Activated B cell treated with CpG ODN at 0.5 μM for 24 hours (primary cell): ENCODE results near the gene SNAI1. TPM values are rescaled to one million over a fixed set of nuclear protein-coding genes. Genes with fewer than 3 reads are reported as not detected.

Experiments
- ATAC-seq: fragments of 200-7000 bp; cut with Tn5 transposase; one replicate; pipeline ENCODE4 v1.10.0; 2021; ENCODE audit warnings: low read depth, mild to moderate bottlenecking, moderate library complexity
- CTCF ChIA-PET: fragments of 350-600 bp; sonication (Branson Sonifier 250); formaldehyde crosslinking; loops from one replicate; lab custom pipeline; 2021; ENCODE audit warnings: antibody characterized with exemption; lab: Charles Lee
- POLR2A ChIA-PET: fragments of 350-600 bp; sonication (Branson Sonifier 250); formaldehyde crosslinking; loops from one replicate; lab custom pipeline; 2021; ENCODE audit warnings: antibody characterized with exemption; lab: Charles Lee
- DNase-seq: peaks from one replicate; pipeline ENCODE4 v3.0.0; 2022
- H3K27ac Mint-ChIP-seq: one replicate; pipeline ENCODE4 v1.8.0; 2020; ENCODE audit warnings: mixed read lengths
- H3K27me3 Mint-ChIP-seq: one replicate; pipeline ENCODE4 v1.8.0; 2021; ENCODE audit warnings: mixed read lengths
- H3K36me3 Mint-ChIP-seq: one replicate; pipeline ENCODE4 v1.8.0; 2021; ENCODE audit warnings: low read depth, mixed read lengths
- H3K4me1 Mint-ChIP-seq: one replicate; pipeline ENCODE4 v1.8.0; 2021; ENCODE audit warnings: mixed read lengths
- H3K4me3 Mint-ChIP-seq: one replicate; pipeline ENCODE4 v1.8.0; 2020; ENCODE audit warnings: mild to moderate bottlenecking, mixed read lengths
- H3K9me3 Mint-ChIP-seq: one replicate; pipeline ENCODE4 v1.8.0; 2020; ENCODE audit warnings: mixed read lengths
- intact Hi-C: fragments of 100-400 bp; cut with micrococcal nuclease; formaldehyde crosslinking; loops from one replicate; pipeline ENCODE4 v1.15.1; 2024
- total RNA-seq: library from RNA; stranded (reverse); gene quantifications from 2 replicates; pipeline ENCODE4 v1.2.3, GENCODE V29; 2022
- TF ChIP-seq, protein P1 (sequence below): fragments of 200-600 bp; IDR thresholded peaks from one replicate; pipeline ENCODE4 v1.8.0; 2022; ENCODE audit warnings: antibody characterized with exemption, mild to moderate bottlenecking

Gene SNAI1
- total RNA-seq, 1 donor from 2014 or later = 0.67 TPM

DNA sequence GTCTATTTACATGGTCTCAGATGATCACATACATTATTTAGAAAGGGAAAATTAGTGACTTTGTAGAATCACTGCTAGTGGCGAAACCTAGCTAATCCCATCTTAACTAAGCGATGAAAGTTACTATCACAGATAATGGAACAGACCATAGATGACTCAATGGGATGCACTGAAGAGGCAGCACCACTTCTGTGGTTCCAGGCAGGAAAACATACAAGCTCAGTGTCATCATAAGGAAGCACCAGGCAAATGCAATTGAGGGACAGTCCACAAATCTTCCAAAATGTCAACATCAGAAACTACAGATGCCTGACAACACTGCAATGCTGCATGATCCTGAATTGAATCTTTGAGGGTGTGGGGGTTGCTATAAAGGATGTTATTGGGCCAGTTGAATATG is 15.9 kb upstream of the SNAI1 start:
- DNase-seq (no peak), ATAC-seq (no peak)
- H3K36me3 Mint-ChIP-seq = no peaks in the 10 kb centered on the region
- intact Hi-C loops = no loop called here
- H3K4me3 Mint-ChIP-seq = no peak overlapping the region
- no peaks in the 10 kb centered on the region for H3K9me3 Mint-ChIP-seq
- TF ChIP-seq, protein P1, sequence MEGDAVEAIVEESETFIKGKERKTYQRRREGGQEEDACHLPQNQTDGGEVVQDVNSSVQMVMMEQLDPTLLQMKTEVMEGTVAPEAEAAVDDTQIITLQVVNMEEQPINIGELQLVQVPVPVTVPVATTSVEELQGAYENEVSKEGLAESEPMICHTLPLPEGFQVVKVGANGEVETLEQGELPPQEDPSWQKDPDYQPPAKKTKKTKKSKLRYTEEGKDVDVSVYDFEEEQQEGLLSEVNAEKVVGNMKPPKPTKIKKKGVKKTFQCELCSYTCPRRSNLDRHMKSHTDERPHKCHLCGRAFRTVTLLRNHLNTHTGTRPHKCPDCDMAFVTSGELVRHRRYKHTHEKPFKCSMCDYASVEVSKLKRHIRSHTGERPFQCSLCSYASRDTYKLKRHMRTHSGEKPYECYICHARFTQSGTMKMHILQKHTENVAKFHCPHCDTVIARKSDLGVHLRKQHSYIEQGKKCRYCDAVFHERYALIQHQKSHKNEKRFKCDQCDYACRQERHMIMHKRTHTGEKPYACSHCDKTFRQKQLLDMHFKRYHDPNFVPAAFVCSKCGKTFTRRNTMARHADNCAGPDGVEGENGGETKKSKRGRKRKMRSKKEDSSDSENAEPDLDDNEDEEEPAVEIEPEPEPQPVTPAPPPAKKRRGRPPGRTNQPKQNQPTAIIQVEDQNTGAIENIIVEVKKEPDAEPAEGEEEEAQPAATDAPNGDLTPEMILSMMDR = no peak
- H3K27me3 Mint-ChIP-seq = no peaks in the 10 kb centered on the region
- no peaks in the 10 kb centered on the region for H3K4me1 Mint-ChIP-seq
- ChIA-PET CTCF (interaction anchor here (1.4 to 2.1 kb wide), 2 partner anchors 12 to 105 kb away, joined by 6 to 7 read pairs; no protein-coding TSS in a partner anchor), POLR2A (no interaction called here)
- H3K27ac Mint-ChIP-seq = no peak overlapping the region

DNA sequence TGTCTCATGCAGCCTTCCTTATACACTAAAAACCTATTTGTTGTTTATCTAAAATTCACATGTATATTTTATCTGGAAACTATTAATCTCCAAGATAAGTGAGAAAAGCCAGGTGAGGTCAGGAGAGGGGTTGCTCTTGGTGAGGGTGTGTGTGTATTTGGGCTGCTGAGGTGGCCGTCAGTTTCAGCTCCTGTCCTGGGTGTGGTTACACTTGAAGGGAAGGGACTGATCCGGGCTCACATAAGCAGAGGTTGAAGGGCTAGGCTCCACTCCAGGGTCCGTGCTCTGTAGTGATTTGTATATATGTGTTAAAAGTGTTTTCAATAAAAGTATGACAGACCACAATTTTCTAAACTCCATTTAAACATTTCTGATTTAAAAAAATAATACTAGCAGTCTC is 13.5 kb upstream of the SNAI1 start:
- CTCF ChIA-PET = no interaction called here
- H3K4me3 Mint-ChIP-seq = no peak overlapping the region
- no peak for ATAC-seq

DNA sequence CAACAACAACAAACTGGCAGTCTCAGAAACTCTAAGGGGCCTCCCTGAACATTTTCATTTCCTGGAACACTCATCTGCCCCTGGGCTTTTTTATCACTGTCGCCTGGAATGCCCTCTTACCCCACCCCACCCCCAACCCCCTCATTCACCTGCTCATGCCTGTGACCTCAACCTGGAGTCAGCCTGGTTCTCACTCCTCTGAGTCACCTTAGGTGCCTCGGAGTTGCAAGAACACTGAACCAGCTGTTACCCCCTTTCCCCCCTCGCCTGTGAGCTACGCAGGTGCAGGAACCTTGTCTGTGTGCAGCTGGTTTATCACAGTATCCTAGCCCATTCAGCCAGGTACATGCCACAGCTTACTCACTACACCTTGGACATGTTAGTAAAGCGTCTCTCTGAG is 12.8 kb upstream of the SNAI1 start:
- ATAC-seq (no peak), DNase-seq (no peak)
- no peaks in the 10 kb centered on the region for H3K36me3 Mint-ChIP-seq
- H3K4me1 Mint-ChIP-seq = no peaks in the 10 kb centered on the region
- TF ChIP-seq, protein P1 = no peak
- CTCF ChIA-PET = no interaction called here
- H3K9me3 Mint-ChIP-seq = no peaks in the 10 kb centered on the region
- intact Hi-C loops = loop anchor here (10.0 kb wide), 1 partner anchor 495 kb away; no protein-coding TSS in a partner anchor
- no peak overlapping the region for H3K27ac Mint-ChIP-seq
- H3K27me3 Mint-ChIP-seq = no peaks in the 10 kb centered on the region
- no peak overlapping the region for H3K4me3 Mint-ChIP-seq
- POLR2A ChIA-PET = no interaction called here

More for the DNA sequence above, 13.5 kb upstream of the SNAI1 start:
- no peak overlapping the region for H3K27ac Mint-ChIP-seq
- no peak for DNase-seq
- H3K9me3 Mint-ChIP-seq = no peaks in the 10 kb centered on the region
- TF ChIP-seq, protein P1 = no peak
- no peaks in the 10 kb centered on the region for H3K4me1 Mint-ChIP-seq
- no peaks in the 10 kb centered on the region for H3K36me3 Mint-ChIP-seq
- intact Hi-C loops = no loop called here
- no peaks in the 10 kb centered on the region for H3K27me3 Mint-ChIP-seq
- POLR2A ChIA-PET = no interaction called here

DNA sequence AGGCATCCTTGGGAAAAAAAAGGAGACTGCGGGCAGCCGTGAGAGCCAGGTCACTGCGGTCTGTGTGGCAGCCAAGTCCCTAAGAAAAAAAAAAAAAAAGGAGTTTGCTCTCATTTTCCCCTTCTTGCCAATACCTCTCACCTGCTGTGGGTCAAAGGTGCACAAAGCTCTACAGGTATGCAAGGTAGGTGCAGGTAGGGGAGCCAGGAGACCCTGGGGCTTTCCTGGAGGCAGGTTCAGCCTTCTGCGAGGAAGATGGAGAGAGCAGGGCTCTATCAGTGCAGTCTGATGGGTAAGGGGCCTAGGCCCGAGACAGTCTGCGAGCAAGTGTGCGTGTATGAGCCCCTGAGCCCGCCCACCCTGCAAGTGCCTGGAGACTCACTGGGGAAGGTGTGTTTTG is 12.3 kb upstream of the SNAI1 start:
- no peak for DNase-seq
- Mint-ChIP-seq H3K27ac (no peak overlapping the region), H3K27me3 (no peaks in the 10 kb centered on the region), H3K4me1 (no peaks in the 10 kb centered on the region), H3K9me3 (no peaks in the 10 kb centered on the region), H3K4me3 (no peak overlapping the region), H3K36me3 (no peaks in the 10 kb centered on the region)
- no peak for ATAC-seq
- TF ChIP-seq, protein P1 = no peak
- intact Hi-C loops = loop anchor here (10.0 kb wide), 1 partner anchor 494 kb away; no protein-coding TSS in a partner anchor
- CTCF ChIA-PET = no interaction called here
- POLR2A ChIA-PET = no interaction called here

DNA sequence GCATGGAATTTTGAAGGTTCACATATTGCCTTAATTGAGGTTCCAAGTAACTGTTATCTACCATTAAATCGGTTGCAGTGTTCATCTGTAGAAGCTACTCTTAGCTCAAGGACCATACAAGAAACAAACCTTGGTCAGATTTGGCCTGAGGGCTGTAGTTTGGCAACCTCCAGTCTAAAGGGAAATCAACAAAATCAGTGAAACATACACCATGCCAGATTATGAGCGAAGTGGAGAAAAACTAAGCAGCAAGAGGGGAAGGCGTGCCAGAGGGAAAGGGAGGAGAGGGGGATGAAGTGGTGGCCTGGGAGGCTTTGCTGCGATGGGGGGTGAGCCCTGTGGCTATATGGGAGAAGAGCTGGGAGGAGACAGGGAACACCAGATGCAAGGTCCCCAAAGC is 8.8 kb upstream of the SNAI1 start:
- intact Hi-C loops = loop anchor here (10.0 kb wide), 1 partner anchor 491 kb away; no protein-coding TSS in a partner anchor
- ATAC-seq (no peak), DNase-seq (no peak)
- TF ChIP-seq, protein P1 = no peak
- POLR2A ChIA-PET = no interaction called here
- CTCF ChIA-PET = interaction anchor here (0.8 to 12.6 kb wide), 2 partner anchors 97 to 110 kb away, joined by 3 to 346 read pairs; no protein-coding TSS in a partner anchor
- H3K4me3 Mint-ChIP-seq = no peak overlapping the region
- no peaks in the 10 kb centered on the region for H3K4me1 Mint-ChIP-seq
- H3K36me3 Mint-ChIP-seq = no peaks in the 10 kb centered on the region
- H3K27me3 Mint-ChIP-seq = no peaks in the 10 kb centered on the region
- no peak overlapping the region for H3K27ac Mint-ChIP-seq
- H3K9me3 Mint-ChIP-seq = no peaks in the 10 kb centered on the region
